ENCODE results near the gene UQCC5. TPM values are rescaled to one million over a fixed set of nuclear protein-coding genes. Genes with fewer than 3 reads are reported as not detected.

UQCC5 gene
- total RNA-seq, 1 donor from 2014 or later: 16.3 TPM

DNA sequence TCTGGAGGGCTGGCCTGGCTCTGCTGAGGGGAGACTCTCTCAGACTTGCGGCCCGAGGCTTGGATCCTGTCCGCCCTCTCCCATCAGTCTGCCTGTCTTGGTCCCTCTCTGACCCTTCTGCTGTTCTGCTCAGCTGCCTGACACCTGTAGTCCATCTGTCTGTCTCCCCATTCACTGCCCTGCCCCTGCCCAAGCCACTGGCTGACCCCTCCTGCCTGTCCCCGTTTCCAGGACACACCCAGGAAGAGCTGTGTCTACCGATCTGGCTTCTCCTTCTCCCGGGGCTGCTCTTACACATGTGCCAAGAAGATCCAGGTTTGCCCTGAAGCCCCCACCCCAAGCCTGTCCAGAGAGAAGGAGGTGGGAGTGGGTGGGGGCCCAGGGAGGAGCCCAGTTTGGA, 21.2 kb upstream of the UQCC5 start:
- intact Hi-C loops (cut with DNase I): no loop called here
- H3K27ac ChIP-seq: no peak overlapping the region
- H3K27me3 ChIP-seq (ENCODE audit: low read depth): no peaks in the 10 kb centered on the region
- ATAC-seq: no peak
- DNase-seq: no peak
- TF ChIP-seq, protein P1, sequence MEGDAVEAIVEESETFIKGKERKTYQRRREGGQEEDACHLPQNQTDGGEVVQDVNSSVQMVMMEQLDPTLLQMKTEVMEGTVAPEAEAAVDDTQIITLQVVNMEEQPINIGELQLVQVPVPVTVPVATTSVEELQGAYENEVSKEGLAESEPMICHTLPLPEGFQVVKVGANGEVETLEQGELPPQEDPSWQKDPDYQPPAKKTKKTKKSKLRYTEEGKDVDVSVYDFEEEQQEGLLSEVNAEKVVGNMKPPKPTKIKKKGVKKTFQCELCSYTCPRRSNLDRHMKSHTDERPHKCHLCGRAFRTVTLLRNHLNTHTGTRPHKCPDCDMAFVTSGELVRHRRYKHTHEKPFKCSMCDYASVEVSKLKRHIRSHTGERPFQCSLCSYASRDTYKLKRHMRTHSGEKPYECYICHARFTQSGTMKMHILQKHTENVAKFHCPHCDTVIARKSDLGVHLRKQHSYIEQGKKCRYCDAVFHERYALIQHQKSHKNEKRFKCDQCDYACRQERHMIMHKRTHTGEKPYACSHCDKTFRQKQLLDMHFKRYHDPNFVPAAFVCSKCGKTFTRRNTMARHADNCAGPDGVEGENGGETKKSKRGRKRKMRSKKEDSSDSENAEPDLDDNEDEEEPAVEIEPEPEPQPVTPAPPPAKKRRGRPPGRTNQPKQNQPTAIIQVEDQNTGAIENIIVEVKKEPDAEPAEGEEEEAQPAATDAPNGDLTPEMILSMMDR (IDR thresholded peaks at IDR 0.05): no peak
- no peaks in the 10 kb centered on the region for H3K4me1 ChIP-seq
- peaks cover 20% of the 10 kb centered on the region for H3K36me3 ChIP-seq
- no peak overlapping the region for H3K4me3 ChIP-seq
- H3K9me3 ChIP-seq: no peaks in the 10 kb centered on the region

DNA sequence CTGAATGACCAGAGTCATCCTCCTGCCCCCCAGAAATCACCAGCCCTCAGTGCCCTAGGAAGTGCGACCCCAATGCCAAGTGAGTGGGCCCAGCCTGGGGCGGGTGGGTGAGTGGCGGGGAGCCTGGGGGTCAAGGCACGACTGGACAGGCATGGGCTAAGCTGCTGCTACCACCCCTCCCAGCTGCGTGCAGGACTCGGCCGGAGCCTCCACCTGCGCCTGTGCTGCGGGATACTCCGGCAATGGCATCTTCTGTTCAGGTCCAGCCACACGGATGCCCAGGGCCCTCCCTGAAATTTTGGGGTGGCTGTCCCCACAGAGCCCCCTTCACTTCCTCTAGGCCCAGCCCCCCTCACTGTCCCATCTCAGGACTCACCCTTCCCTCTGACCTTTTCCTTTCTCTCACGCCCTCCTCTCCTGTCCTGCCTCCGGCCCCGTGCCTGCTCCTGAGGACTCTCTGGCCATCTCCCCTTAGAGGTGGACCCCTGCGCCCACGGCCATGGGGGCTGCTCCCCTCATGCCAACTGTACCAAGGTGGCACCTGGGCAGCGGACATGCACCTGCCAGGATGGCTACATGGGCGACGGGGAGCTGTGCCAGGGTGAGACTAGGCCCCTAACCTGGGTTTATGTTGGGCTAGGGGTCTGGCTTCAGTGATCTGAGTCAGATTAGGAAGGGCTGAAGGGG, 19.8 kb upstream of the UQCC5 start:
- H3K27me3 ChIP-seq (ENCODE audit: low read depth): no peaks in the 10 kb centered on the region

GRCh38 chr3:52517796-52518722, 18.3 kb upstream of the UQCC5 start:
- peaks cover 47% of the 10 kb centered on the region for H3K36me3 ChIP-seq

More for the DNA sequence above, 19.8 kb upstream of the UQCC5 start:
- no peaks in the 10 kb centered on the region for H3K4me1 ChIP-seq
- intact Hi-C loops (cut with DNase I): no loop called here
- H3K4me3 ChIP-seq: no peak overlapping the region
- DNase-seq (no peak), ATAC-seq (no peak)
- TF ChIP-seq, protein P1 (IDR thresholded peaks at IDR 0.05): no peak
- H3K9me3 ChIP-seq: no peaks in the 10 kb centered on the region
- no peak overlapping the region for H3K27ac ChIP-seq
- H3K36me3 ChIP-seq: peaks cover 33% of the 10 kb centered on the region

GRCh38 chr3:52518723-52519444, 17.5 kb upstream of the UQCC5 start:
- TF ChIP-seq, protein P1 (IDR thresholded peaks at IDR 0.05): no peak

More at GRCh38 chr3:52517796-52518722, 18.3 kb upstream of the UQCC5 start:
- intact Hi-C loops (cut with DNase I): no loop called here
- H3K27ac ChIP-seq: no peak overlapping the region
- no peaks in the 10 kb centered on the region for H3K4me1 ChIP-seq
- peak overlapping the region; percentile 35 for H3K4me3 ChIP-seq
- no peaks in the 10 kb centered on the region for H3K27me3 ChIP-seq (ENCODE audit: low read depth)
- DNase-seq: no peak
- TF ChIP-seq, protein P1 (IDR thresholded peaks at IDR 0.05): no peak
- ATAC-seq: no peak
- no peaks in the 10 kb centered on the region for H3K9me3 ChIP-seq

DNA sequence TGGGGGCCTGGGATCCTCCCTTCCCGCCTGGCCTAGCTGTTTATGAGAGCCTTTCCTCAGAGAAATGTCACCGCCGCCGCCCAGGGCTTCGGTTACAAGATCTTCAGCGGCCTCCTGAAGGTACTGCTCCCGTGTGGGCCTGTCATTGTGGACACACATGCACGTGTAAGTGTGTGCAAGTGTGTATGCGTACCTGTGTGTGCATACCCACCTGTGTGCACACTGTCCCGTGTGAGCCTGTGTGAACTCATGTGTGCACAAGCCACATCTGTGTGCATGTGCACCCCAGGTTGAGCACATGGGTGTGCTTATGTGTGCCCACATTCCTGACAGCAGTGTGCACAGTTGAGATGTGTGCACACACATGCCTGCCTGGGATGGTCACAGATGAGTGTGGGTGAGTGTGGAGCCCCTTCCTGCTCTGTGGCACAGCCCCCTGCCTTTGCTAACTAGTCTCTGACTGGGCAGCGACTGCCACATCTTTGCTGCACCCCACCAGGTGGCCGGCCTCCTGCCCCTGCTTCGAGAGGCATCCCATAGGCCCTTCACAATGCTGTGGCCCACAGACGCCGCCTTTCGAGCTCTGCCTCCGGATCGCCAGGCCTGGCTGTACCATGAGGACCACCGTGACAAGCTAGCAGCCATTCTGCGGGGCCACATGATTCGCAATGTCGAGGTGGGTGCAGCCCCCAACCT, 16.8 kb upstream of the UQCC5 start:
- peaks cover 56% of the 10 kb centered on the region for H3K36me3 ChIP-seq
- intact Hi-C loops (cut with DNase I): no loop called here
- no peak for ATAC-seq

More at GRCh38 chr3:52518723-52519444, 17.5 kb upstream of the UQCC5 start:
- DNase-seq (peak; percentile 68), ATAC-seq (peak; percentile 45 to 71)
- Histone ChIP-seq H3K36me3 (peaks cover 48% of the 10 kb centered on the region), H3K4me3 (peak overlapping the region; percentile 35), H3K27me3 (ENCODE audit: low read depth) (no peaks in the 10 kb centered on the region), H3K27ac (no peak overlapping the region), H3K4me1 (no peaks in the 10 kb centered on the region), H3K9me3 (no peaks in the 10 kb centered on the region)
- intact Hi-C loops (cut with DNase I): no loop called here

More for the DNA sequence above, 16.8 kb upstream of the UQCC5 start:
- DNase-seq: no peak
- TF ChIP-seq, protein P1 (IDR thresholded peaks at IDR 0.05): no peak
- no peaks in the 10 kb centered on the region for H3K27me3 ChIP-seq (ENCODE audit: low read depth)
- H3K27ac ChIP-seq: no peak overlapping the region
- no peaks in the 10 kb centered on the region for H3K9me3 ChIP-seq
- peaks cover 4% of the 10 kb centered on the region for H3K4me1 ChIP-seq
- H3K4me3 ChIP-seq: no peak overlapping the region
